ENCODE data around the gene EDA2R.

EDA2R gene, protein sequence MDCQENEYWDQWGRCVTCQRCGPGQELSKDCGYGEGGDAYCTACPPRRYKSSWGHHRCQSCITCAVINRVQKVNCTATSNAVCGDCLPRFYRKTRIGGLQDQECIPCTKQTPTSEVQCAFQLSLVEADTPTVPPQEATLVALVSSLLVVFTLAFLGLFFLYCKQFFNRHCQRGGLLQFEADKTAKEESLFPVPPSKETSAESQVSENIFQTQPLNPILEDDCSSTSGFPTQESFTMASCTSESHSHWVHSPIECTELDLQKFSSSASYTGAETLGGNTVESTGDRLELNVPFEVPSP

DNA sequence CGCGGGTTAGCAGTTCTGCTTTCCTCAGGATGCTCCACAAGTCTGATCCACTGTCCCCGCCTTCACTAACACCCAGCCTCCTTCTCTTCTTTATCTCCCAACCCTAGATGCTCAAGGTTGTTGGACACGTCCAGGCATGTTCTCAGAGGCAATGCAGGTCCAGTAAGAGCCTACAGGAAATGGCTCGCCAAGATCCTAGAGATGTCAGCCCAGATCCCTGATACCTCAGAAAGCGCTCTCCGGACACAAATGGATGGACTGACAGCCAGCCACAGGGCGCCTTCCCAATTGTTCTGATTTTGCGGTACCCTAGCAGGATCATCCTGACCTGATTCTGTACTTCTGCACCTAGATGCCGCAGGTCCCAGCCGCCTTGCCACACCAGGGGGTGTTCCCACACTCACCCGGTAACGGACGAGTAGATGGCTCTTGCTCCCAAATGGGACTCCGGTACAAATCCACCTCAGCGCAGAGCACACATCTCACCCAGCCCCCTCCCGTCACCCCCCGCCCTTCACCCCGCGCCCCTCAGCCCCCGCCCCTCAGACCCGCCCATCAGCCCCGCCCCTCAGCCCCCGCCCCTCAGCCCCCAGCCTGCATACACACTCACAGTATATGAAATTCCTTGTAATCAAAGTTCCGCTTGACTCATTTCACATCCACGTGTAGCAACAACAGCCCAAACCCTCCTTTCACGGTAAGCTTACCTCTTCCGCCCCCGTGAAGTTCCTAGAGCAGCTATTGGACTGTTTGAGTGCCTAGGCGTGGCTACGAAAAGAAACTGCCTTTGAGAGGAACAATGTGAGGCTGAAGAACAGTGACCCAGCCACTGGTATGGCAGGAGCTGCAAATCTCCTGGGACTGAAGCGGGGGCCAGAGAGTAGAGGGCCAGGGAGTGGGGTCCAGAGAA lies at the start of gene EDA2R:
Gene EDA2R (minus strand): TSS at position 488 of the 910 bp plus-strand sequence. CDS start 23,058 bp downstream, outside the sequence.
- DNase-seq, result no peak

DNA sequence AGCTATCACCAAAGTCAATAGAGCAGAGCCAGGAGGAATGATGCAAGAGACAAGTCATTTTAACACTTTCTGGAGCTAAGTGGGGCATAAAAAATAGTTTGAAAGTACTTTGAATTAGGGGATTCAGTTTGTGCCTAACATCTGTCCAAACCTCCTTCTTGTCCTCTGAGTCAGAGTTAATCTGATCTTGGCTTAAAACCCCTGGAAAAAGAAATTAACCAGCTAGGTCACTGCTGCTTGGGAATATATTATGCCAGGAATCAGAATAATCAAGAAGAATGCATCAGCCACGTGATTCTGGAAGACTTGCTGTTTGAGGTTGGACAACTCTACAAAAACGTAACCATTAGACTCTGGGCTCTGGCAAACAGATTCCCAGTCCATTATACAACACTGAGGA lies 45.3 kb upstream of the EDA2R start:
- no peak for DNase-seq

DNA sequence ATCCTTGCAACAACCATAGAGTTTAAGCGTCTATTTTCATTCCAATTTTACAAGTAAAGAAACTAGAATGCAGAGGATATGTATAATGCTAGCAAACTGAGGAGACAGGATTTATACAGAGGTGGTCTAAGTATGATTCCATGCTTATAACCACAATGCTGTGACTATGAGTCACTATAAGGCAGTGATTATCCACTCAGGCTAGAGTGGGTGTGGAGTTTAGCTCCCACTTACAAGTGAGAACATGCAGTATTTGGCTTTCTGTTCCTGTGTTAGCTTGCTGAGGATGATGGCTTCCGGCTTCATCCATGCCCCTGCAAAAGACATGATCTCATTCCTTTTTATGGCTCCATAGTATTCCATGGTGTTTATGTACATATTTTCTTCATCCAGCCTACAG lies 41.6 kb upstream of the EDA2R start:
- DNase-seq, result no peak

DNA sequence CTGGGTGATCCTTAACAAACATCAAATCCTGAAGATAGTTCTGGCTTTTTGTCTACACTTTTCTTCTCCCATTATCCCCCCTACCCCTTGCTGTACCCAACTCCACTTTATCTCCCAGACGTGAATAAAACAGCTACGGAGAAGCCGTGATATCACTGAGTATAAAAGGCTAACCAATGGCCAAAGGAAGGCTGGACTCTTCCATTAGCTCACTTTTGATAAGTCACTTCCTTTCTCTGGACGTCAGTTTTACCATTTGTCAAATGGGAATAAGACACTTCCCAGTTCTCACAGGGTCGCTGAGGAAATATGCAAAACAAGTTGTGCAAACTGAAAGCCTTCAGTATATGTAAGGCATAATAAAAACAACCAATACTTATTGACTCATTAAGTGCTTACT lies 38.6 kb upstream of the EDA2R start:
- no peak for DNase-seq

DNA sequence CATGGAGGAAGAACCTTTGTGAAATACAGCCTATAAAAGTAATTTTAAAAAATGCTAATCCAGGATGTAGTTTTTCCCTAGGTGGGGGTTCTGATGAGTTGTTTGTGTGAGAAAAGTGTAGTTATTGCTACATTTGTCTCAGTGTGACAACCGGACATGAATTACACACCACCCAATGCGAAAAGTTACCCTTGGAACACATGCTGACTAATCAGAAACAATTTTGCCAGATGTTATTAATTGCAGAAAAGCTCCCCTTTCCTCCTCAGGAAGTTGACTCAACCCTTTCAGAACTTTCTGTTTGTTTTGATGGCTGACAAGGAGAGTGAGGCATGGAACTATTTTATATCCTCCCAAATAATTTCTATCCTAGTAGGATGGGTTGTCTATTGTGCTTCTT lies 38.1 kb upstream of the EDA2R start:
- no peak for DNase-seq

DNA sequence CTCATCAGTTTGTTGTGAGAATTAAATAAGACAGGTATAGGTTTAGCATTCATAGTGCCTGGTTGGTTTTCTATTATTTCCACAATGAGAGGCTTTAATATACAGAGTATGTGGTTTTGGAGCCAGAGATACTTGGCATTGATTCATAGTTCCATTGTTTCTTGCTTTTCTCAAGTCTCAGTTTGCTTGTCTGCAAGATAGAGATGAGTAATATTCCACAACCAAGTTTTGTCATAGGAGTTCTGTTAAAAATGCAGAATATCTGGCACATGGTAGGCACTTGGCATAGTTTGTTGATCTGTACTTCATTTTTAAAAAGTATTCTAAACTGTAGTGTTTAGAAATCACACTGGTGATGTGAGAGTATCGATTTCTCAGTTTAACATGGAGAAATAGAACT lies 37.5 kb upstream of the EDA2R start:
- DNase-seq, result no peak

DNA sequence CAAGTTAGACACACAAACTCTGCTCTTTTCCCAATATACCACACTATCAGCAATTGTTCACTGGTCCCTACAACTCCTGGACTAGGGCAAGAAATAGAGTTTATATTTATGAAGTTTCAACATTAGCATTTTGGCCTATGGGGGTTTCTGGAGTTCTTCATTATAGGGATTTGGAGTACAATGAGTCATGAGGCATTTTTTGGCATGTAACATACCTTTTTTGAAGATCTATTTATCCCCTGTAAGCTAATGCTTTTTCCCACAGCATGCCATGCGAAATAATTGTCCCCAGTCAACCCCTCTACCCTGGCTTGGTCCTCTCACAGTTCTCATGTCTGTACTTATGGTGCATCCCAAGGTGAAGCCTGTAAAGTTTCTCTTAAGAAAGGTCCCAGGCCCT lies 36.7 kb upstream of the EDA2R start:
- DNase-seq, result no peak

DNA sequence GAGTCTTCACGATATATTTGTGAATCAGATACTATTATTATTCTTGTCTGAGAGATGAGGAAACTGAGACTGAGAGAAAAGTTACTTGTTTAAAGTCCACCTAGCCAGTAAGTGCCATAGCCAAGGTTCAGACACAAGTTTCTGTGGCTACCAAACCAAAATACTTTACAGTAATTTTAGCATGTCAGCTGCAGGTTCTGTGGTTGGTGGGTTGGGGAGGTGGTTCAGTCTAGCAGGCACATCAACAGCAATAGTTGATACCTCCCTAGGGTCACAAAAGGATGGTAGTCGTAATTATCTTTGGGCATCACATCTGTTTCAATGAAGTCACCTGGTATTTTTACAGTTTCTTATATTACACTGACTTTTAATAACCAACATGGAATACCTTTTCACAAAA lies 35.6 kb upstream of the EDA2R start:
- no peak for DNase-seq

DNA sequence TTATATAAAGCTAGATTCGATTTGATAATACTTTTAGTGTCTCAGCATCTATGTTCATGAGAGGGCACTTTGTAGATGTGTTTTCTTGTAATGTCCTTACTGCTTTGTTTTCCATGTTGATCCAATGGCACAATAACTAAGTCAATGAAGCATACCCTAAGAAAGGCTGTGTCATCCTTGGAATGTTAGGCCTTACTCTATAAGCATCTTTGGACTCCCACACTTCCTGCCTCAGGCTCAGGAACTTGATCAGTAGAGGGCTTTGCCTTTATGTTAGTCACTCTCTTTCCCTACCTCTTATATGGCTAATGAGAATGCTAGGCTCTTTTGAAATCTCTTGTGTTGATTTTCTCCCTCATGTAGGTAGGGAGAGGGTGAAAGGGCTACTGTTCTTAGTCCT lies 33.2 kb upstream of the EDA2R start:
- DNase-seq, result no peak

DNA sequence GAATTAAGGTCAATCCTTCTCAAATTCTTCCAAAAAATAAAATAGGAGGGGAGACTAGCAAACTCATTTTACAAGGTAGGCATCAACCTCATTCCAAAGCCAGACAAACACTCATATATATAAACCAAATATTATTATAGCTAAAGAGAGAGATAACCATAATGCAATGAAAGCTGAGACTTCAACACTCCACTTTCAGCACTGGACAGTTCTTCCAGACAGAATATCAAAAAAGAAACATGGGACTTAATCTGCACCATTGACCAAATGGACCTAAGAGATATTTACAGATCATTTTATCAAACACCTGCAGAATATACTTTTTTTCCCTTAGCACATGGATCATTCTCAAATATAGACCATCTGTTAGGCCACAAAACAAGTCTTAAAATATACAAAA lies 15.5 kb upstream of the EDA2R start:
- DNase-seq, result no peak

DNA sequence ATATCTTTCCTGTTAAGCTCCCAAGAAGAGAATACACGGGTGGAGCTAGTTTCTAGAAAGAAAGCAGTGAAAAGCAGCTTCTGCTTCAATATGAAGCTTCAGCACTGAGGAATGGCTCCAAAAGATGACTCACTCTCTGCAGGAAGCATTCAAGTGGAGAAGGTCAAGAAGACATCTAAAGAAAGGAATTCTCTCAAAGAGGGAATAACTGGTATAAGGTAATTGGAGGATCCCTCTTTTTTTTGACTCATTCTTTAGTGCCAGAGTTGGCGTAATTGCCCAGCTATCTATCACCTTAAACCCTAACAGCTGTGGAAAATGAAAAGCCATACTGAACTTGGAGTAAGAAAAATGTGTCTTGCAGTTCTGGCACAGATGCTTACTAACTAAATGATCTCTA lies 3.5 kb downstream of the EDA2R start:
- DNase-seq, result no peak

DNA sequence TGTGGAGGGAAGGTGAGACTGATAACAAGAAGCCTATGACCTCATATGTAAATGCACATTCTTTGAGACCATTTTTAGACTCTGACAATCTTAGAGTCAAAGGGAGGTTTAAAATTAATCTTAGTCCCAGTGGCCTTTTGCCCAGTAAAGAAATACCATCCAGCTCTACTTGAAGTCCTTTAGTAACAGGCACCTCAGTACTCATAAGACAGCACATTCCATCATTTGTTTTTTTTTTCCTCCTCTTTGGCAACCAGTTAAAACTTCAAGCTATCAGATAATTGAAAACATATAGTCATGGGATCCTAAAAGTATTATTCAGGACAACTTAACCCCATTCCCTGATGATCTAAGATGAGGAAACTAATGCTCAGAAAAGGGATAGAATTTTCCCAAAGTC lies 4.6 kb downstream of the EDA2R start:
- DNase-seq, result no peak

DNA sequence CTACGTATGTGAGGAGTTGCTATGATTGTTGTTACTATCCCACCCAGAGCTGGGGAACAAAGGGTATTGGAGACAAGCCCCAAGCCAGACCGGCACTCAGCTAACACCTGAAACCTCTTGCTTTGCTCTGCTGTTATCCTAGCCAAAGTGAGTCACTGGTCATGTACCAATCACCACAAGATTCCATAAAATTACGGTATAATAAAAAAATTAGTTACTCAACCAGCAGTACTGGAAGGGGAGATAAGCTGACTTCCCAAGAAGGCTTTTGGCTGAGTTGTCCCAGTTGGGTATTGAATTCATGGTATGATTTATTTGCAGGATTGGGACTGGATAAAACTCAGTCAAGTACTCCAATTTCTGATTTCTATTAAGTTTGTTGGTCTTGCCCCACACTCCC lies 5.3 kb downstream of the EDA2R start:
- no peak for DNase-seq

DNA sequence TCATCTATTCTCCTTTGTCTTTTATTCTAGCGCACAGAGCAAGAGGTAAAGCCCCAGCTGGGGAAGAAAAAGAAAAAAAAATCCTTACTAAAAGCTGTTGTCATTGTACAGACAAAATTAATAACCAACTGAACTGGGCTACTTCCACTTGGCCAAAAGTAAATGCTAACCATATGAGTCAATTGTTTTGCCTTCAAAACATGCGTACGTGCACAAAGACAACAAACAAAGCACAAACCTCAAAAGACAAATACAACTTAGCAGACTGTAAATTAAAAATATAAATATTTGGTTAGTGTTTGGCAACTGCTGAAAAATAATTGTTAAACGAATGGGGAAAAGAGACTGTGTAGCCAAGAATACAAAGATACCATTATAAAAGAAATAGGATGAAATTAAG lies 5.9 kb downstream of the EDA2R start:
- DNase-seq, result no peak

DNA sequence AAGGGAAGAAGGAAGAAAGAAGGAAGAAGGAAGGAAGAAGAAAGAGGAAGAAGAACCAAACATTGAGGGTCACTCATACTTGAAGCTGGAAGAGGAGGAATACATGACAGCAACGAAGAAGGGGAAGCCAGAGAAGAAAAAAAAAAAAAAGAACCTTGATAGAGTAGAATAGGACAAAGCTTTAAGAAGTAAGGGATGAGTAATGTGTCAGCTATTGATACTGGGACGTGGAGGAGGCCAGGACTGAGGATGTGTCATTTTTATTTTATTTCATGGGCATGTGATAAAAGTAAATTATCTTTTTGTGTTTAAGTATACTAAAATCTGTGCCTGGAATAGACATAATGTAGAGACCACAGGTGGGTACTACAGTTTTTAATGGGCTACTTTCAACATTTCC lies 6.4 kb downstream of the EDA2R start:
- no peak for DNase-seq

DNA sequence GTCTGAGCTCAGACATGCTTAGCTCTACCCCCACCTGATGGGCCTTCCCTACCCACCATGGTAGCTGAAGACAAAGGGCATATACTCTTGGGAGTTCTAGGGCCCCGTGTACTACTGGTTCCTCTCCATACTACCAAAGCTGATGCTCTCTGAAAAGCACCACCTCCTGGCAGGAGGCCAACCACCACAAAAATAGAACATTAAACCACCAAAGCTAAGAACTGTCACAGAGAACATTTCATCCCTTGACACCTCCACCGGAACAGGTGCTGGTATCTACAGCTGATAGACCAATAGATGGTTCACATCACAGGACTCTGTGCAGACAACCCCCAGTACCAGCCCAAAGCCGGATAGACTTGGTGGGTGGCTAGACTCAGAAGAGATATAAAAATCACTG lies 13.4 kb downstream of the EDA2R start:
- DNase-seq, result no peak

DNA sequence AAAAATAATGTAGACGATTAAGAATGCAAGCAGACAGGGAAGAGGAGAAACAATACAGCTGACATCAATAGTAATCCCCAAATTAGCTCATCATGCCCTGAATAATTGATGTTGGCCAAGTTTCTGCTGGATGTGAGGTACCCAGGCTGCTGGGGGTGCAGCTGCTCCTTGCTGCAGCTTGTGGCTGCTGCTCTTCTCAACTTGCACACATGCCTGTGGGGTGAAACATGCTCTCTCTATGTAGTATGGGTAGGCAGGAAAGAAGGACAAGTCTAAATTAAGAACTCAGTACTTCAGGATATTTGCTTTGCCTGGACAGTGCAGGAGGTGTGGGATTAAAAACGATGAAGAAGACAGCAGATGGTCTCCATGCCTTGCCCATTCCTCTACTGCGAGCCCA lies 16.7 kb downstream of the EDA2R start:
- DNase-seq, result no peak

DNA sequence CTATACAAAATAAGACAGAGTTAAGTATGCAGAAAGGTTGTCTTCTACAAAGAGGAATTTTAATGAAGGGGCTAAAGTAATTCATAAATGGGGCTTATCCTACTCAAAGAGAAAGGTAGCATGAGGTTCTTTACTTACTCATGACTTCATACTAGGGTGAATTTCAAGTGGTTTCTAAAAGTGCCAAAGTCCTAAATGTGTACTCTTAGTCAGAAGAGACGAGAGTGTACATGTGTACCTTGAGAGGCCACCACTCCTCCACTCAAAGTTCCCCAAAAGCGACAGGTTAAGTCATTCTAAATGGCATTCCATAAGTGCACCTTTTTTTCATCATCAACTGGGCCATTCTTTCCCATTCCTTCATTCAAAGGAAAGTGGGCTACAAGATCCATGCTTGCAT lies 21.9 kb downstream of the EDA2R start:
- no peak for DNase-seq

DNA sequence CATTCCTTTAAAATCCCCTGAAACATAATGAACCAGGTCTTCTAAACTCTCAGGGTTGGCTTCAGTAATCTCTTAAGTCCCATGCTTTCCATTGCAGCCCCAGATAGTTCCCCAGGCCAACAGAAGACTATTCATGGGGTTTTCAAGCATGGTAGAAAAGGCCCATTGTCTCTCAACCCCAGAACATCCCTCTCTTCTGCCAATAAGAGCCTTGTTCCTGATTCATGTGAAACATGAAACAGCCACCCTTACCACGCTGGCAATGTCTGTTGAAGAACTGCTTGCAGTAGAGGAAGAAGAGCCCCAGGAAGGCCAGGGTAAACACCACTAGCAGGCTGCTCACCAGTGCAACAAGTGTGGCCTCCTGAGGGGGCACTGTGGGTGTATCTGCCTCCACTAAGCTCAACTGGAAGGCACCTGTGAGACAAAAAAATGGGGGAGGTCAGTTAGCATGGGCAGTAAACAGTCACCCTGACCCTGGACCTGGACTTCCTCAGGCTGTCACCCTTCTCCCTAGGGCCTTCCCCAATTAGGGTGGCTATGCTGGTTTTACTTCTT lies 36.4 kb downstream of the EDA2R start:
- DNase-seq, result no peak

DNA sequence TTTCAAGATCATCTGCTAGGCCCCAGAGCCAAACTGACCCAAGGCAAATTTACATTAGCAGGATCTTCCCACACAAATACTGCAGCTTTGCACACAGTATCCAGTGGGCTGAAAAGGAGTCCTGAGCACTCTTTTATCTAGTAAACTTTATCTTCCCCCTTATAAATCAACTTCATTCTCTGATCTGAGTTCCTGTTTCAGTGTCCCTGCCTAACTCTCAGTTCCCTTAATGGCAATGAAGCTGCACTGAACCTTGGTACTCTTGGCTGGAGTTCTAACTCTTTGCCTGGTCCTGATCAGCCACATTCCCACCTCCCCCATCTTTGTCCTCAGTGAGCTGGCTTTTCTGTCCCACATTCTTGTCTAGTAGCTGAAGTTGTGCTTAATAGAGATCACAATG lies 37.4 kb downstream of the EDA2R start:
- no peak for DNase-seq

DNA sequence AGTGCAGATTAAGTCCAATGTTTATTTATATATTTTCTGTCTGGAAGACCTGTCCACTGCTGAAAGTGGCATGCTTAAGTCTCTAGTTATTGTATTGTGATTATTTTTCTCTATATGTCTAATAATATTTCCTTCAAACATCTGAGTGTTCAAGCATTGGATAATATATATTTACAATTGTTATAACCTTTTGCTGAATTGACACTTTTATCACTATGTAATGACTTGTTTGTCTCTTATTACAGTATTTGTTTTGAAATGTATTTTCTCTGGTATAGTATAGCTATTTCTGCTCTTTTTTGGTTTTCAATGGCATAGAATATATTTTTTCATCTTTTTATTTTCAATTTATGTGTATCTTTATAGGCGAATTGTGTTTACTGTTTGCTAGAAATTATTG lies 59.7 kb downstream of the EDA2R start:
- DNase-seq, result no peak

DNA sequence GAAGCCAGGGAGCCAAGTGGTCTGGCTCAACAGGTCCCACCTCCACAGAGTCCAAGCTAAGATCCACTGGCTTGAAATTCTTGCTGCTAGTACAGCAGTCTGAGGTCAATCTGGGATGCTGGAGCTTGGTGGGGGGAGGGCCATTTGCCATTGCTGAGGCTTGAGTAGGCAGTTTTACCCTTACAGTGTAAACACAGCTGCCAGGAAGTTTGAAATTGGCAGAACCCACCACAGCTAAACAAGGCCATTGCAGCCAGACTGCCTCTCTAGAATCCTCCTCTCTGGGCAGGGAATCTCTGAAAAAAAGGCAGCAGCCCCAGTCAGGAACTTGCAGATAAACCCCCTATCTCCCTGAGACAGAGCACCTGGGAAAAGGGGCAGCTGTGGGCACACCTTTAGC lies 84.9 kb downstream of the EDA2R start:
- DNase-seq, result no peak

DNA sequence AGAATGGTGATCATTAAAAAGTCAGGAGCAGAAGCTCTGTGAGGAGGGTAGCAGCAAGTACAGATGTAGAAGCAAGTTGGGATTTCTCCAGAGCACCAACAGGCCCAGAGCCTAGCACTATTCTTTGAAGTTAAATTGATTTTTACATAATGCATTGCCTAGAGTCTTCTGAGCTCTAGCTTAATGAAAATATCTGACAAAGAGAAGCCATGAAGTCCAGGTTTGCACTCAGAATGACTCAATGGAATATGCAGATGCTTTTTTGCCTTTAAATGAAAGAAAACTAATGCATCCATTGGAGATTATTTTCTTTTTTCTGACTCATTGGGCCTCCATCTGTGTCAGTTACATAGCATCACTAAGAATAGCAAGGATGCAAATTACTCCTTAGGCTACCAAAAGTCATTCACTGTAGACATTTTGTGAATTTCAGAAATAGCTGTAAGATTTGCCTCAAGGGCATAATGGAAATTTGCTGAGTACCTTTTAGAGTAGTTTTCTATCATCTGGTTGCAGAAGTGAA lies 91.0 kb downstream of the EDA2R start:
- no peak for DNase-seq

Data from suppressor macrophage treated with lipopolysaccharide for 4 hours (primary cell).